HepG2 (cell line): ENCODE results near the gene CABLES2. TPM values are rescaled to one million over a fixed set of nuclear protein-coding genes. Genes with fewer than 3 reads are reported as not detected.

ENCODE experiments used
- AKAP8 ChIP-seq: sonication (generic); formaldehyde crosslinking; IDR thresholded peaks from 2 replicates; pipeline ENCODE4 v1.5.1; 2020; ENCODE audit warnings: mild to moderate bottlenecking, missing genetic modification reagents
- CBX1 ChIP-seq: IDR thresholded peaks from one replicate; pipeline ENCODE4 v1.6.1; 2016; ENCODE audit warnings: antibody characterized with exemption, low read depth
- DMAP1 ChIP-seq: IDR thresholded peaks from 2 replicates; pipeline ENCODE4 v1.6.1; 2016
- GTF2F1 ChIP-seq: fragments of 150-350 bp; IDR thresholded peaks from 2 replicates; pipeline ENCODE4 v1.6.1; 2014; ENCODE audit warnings: low read length
- KMT2B ChIP-seq: IDR thresholded peaks from 2 replicates; pipeline ENCODE4 v1.6.1; 2016; ENCODE audit warnings: missing genetic modification reagents, missing compliant biosample characterization
- MAFK ChIP-seq, 2 experiments: IDR thresholded peaks in 1 of 2; conservative IDR thresholded peaks in 1 of 2; 2 replicates each; pipeline ENCODE4 v1.6.1; 2011; ENCODE audit warnings: improper control_type of control experiment in 2 of 2, low read length in 2 of 2
- MLLT10 ChIP-seq: sonication (generic); formaldehyde crosslinking; IDR thresholded peaks from 2 replicates; pipeline ENCODE4 v1.4.0; 2020; ENCODE audit warnings: missing genetic modification reagents
- NR2C2 ChIP-seq: sonication (generic); formaldehyde crosslinking; IDR thresholded peaks from 2 replicates; pipeline ENCODE4 v1.4.0; 2020; ENCODE audit warnings: missing genetic modification reagents, mild to moderate bottlenecking, moderate library complexity, borderline replicate concordance
- RELA ChIP-seq: sonication (generic); formaldehyde crosslinking; IDR thresholded peaks from 2 replicates; pipeline ENCODE4 v1.4.0; 2020; ENCODE audit warnings: missing genetic modification reagents
- U2AF2 ChIP-seq: fragments of 200-400 bp; formaldehyde crosslinking; IDR thresholded peaks from 2 replicates; pipeline ENCODE4 v1.6.1; 2017; ENCODE audit warnings: low read depth, mild to moderate bottlenecking, low read length
- polyA plus RNA-seq, 8 experiments: library from polyadenylated mRNA; depleted of rRNA in 3 of 8; stranded (reverse) in 7 of 8; unstranded in 1 of 8; fragments of >200 nt; fragmentation: Illumina TruSeq in 4 of 8; extraction: Trizol in 4 of 8; gene quantifications; 2 replicates each; pipeline versions ENCODE4 v1.2.1 to v1.2.3, GENCODE V29; 2011 to 2016; ENCODE audit warnings: low read depth in 4 of 8, missing spikeins in 1 of 8, mixed read lengths in 1 of 8; ENCODE audit not compliant: insufficient read depth in 1 of 8
- total RNA-seq, 5 experiments: library from RNA; depleted of rRNA; stranded (reverse); fragments of >200 nt; fragmentation: Illumina TruSeq; extraction: Trizol; gene quantifications; 2 replicates each; pipeline ENCODE4 v1.2.3, GENCODE V29; 2016; ENCODE audit warnings: low read depth in 1 of 5
- TF ChIP-seq, protein P1 (sequence below), 2 experiments: sonication (generic) in 1 of 2; formaldehyde crosslinking in 1 of 2; IDR thresholded peaks; 2 replicates each; pipeline versions ENCODE4 v1.6.1 to v1.9.0; 2014 to 2022; ENCODE audit warnings: antibody characterized with exemption in 1 of 2, borderline replicate concordance in 1 of 2, inconsistent platforms in 1 of 2, low read depth in 1 of 2, missing genetic modification reagents in 1 of 2
- TF ChIP-seq, protein P2 (sequence below): sonication (generic); formaldehyde crosslinking; IDR thresholded peaks from 2 replicates; pipeline ENCODE4 v1.5.0; 2020; ENCODE audit warnings: missing genetic modification reagents, mild to moderate bottlenecking, borderline replicate concordance
- TF ChIP-seq, protein P3 (sequence below): IDR thresholded peaks from 2 replicates; pipeline ENCODE4 v1.6.1; 2012; ENCODE audit warnings: inconsistent platforms
- TF ChIP-seq, protein P4 (sequence below): IDR thresholded peaks from 2 replicates; pipeline ENCODE4 v1.6.1; 2016; ENCODE audit warnings: mild to moderate bottlenecking, missing biosample characterization, missing genetic modification reagents
- TF ChIP-seq, protein P5 (sequence below): sonication (generic); formaldehyde crosslinking; IDR thresholded peaks from 2 replicates; pipeline ENCODE4 v1.4.0; 2020; ENCODE audit warnings: missing genetic modification reagents
- TF ChIP-seq, protein P6 (sequence below): sonication (generic); formaldehyde crosslinking; IDR thresholded peaks from 2 replicates; pipeline ENCODE4 v1.5.0; 2020; ENCODE audit warnings: missing genetic modification reagents

CABLES2 gene
- total and polyA plus RNA-seq, 2 of the 13 experiments (the other 11 are each of a cell fraction or from before 2014, with no cell fraction given) = 5.2 to 9.7 TPM

DNA sequence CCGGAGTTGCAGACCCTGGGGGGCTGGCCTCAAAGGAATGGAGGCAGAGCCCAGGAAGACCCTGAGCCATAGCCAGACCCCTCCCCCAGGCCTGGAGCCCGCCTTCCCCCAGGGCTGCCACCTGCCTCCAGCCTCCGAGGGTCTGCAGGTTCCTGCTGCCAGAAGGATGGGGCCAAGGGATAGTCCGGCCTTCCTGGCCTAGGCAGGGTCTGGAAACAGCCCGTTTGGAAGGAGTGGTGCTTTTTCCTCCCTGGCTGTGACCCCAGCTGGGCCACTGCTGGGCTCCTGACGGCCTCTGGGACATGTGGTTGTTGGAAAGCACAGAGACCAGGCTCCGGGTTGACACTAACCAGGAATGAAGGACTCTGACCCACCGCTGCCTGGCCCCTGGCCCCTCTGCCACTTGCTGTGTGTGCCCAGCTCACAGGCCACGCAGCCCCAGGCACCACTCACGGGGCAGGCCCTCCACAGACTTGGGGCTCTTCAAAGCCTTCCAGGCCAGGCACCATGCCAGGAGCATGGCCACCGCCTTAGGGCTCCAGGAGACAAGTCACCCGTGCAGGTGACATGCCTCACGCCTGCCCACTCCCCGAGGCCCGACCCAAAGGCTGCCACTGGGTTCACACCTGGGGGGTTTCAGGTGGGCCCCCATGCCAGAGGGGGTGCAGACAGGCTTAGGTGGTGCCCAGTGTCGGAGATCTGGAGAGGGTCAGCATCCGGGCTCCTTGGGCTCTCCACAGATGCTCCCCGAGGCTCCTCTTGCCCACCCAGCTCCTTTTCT is 36.1 kb downstream of the CABLES2 start (continued):
- TF ChIP-seq, protein P1, sequence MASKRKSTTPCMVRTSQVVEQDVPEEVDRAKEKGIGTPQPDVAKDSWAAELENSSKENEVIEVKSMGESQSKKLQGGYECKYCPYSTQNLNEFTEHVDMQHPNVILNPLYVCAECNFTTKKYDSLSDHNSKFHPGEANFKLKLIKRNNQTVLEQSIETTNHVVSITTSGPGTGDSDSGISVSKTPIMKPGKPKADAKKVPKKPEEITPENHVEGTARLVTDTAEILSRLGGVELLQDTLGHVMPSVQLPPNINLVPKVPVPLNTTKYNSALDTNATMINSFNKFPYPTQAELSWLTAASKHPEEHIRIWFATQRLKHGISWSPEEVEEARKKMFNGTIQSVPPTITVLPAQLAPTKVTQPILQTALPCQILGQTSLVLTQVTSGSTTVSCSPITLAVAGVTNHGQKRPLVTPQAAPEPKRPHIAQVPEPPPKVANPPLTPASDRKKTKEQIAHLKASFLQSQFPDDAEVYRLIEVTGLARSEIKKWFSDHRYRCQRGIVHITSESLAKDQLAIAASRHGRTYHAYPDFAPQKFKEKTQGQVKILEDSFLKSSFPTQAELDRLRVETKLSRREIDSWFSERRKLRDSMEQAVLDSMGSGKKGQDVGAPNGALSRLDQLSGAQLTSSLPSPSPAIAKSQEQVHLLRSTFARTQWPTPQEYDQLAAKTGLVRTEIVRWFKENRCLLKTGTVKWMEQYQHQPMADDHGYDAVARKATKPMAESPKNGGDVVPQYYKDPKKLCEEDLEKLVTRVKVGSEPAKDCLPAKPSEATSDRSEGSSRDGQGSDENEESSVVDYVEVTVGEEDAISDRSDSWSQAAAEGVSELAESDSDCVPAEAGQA (IDR thresholded peaks at IDR 0.05; ENCODE audit: low read depth) = 0 out of 2 replicates have a peak, but pooled peaks have one; percentile 27
- TF ChIP-seq, protein P1 (CRISPR knock-in tag; IDR thresholded peaks at IDR 0.05; ENCODE audit: borderline replicate concordance) = no peak
- TF ChIP-seq AKAP8 = peak; percentile 92
- TF ChIP-seq, protein P2, sequence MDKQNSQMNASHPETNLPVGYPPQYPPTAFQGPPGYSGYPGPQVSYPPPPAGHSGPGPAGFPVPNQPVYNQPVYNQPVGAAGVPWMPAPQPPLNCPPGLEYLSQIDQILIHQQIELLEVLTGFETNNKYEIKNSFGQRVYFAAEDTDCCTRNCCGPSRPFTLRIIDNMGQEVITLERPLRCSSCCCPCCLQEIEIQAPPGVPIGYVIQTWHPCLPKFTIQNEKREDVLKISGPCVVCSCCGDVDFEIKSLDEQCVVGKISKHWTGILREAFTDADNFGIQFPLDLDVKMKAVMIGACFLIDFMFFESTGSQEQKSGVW = no peak
- TF ChIP-seq DMAP1 = peak; percentile 80
- TF ChIP-seq KMT2B (CRISPR knock-in tag) = no peak
- TF ChIP-seq RELA (CRISPR knock-in tag) = no peak; the same call in 1 of the 2 replicates
- TF ChIP-seq, protein P3, sequence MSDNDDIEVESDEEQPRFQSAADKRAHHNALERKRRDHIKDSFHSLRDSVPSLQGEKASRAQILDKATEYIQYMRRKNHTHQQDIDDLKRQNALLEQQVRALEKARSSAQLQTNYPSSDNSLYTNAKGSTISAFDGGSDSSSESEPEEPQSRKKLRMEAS = peak; percentile 85
- no peak for TF ChIP-seq MAFK (conservative IDR thresholded peaks at IDR 0.05 in 1 of 2, IDR thresholded peaks at IDR 0.05 in 1 of 2; ENCODE audit: low read length in 2 of 2)
- TF ChIP-seq, protein P4, sequence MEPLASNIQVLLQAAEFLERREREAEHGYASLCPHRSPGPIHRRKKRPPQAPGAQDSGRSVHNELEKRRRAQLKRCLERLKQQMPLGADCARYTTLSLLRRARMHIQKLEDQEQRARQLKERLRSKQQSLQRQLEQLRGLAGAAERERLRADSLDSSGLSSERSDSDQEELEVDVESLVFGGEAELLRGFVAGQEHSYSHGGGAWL = no peak
- TF ChIP-seq, protein P5, sequence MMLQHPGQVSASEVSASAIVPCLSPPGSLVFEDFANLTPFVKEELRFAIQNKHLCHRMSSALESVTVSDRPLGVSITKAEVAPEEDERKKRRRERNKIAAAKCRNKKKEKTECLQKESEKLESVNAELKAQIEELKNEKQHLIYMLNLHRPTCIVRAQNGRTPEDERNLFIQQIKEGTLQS (CRISPR knock-in tag) = no peak
- no peak for TF ChIP-seq CBX1
- no peak; the same call in 1 of the 2 replicates for TF ChIP-seq NR2C2
- no peak for TF ChIP-seq MLLT10
- TF ChIP-seq U2AF2 = no peak
- no peak for TF ChIP-seq GTF2F1
- TF ChIP-seq, protein P6, sequence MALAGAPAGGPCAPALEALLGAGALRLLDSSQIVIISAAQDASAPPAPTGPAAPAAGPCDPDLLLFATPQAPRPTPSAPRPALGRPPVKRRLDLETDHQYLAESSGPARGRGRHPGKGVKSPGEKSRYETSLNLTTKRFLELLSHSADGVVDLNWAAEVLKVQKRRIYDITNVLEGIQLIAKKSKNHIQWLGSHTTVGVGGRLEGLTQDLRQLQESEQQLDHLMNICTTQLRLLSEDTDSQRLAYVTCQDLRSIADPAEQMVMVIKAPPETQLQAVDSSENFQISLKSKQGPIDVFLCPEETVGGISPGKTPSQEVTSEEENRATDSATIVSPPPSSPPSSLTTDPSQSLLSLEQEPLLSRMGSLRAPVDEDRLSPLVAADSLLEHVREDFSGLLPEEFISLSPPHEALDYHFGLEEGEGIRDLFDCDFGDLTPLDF (CRISPR knock-in tag) = no peak; the same call in 1 of the 2 replicates
